ACHN (cell line): ENCODE results near the gene NCKAP5.

Source experiments
- DNase-seq: peaks from one replicate; pipeline ENCODE4 v3.0.0-alpha.2; 2015
- in situ Hi-C: cut with HindIII; loops from 2 replicates; pipeline ENCODE4 v1.10.0; 2017; ENCODE audit warnings: low sequenced_read_pairs, low pct_ligation_motif_present, low pct_unique_long_range_greater_than_20kb

NCKAP5 gene

GRCh38 chr2:132782176-132782783 lies 786.0 kb downstream of the NCKAP5 start:
- in situ Hi-C loops = no loop called here
- no peak for DNase-seq

GRCh38 chr2:132780651-132781050 lies 787.6 kb downstream of the NCKAP5 start:
- in situ Hi-C loops = no loop called here

DNA sequence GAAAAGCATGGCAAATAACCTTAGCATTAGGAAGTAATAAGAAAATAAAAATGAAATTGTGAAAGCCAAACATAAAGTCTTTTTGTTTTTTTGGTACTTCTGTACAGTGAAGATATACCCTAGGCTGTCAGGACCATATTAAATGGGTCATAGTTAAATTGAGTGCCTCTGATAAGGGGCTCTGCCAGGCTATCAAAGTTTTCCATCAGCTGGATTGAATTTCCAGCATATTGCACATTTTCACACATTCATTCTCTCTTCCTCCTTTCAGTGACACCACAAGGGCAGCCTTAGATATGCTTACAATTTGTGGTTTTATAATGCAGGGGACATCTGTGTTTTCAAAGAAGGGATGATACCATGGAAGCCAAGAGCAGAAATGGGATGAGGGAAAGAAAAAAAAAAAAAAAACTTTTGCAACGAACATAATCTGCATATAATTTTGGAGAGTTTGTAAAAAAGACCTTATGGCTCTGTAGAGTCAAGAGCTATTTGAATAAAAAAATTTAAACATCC lies 789.0 kb downstream of the NCKAP5 start:
- DNase-seq = no peak
- in situ Hi-C loops = no loop called here

More at GRCh38 chr2:132780651-132781050, 787.6 kb downstream of the NCKAP5 start:
- DNase-seq = no peak

DNA sequence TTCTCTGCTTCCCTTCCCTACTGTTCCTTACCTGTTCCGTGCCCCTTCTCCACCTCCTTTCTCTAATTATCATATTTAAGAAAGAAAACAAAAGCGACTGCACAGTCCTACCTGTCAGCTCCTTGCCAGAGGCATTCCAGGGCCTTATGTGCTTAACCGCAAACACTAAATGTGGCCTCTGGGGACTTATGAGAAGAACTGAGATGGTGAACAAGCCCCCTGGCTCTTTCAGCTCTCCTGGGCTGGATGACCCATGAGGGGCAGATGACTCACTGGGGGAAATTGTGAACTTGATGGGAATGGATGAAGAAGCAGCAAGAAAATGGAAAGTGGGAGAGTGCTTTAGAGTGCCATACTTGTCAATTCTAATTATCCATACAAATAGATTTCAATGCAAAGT lies 792.0 kb downstream of the NCKAP5 start:
- in situ Hi-C loops = no loop called here
- DNase-seq = no peak

GRCh38 chr2:132774189-132774588 lies 794.1 kb downstream of the NCKAP5 start:
- in situ Hi-C loops = no loop called here
- DNase-seq = peak; percentile 24

- in situ Hi-C loops = no loop called here
- no peak for DNase-seq
Observed at GRCh38 chr2:132773331-132773730, 794.9 kb downstream of the NCKAP5 start.

DNA sequence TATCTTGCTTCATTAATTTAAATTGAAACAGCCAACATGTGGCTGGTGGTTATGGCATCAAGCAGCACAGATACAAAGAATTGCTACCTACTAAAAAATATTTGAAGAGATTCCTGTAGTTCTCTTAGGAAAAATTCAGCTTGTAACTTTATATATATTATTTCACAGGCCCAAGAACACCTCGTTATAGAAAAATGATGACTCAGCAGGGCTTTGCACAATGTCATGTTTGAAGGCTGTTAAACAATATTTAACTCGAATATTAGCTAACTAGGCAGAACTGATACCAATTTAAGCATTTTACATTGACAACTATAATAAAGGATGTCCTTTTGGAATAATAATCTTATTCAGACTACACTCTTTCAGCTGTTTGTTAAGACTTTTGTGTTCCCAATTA lies 795.9 kb downstream of the NCKAP5 start:
- DNase-seq = no peak
- in situ Hi-C loops = no loop called here

GRCh38 chr2:132766573-132766972 lies 801.7 kb downstream of the NCKAP5 start:
- no peak for DNase-seq
- in situ Hi-C loops = no loop called here

GRCh38 chr2:132761437-132761836 lies 806.8 kb downstream of the NCKAP5 start:
- DNase-seq = no peak
- in situ Hi-C loops = no loop called here

DNA sequence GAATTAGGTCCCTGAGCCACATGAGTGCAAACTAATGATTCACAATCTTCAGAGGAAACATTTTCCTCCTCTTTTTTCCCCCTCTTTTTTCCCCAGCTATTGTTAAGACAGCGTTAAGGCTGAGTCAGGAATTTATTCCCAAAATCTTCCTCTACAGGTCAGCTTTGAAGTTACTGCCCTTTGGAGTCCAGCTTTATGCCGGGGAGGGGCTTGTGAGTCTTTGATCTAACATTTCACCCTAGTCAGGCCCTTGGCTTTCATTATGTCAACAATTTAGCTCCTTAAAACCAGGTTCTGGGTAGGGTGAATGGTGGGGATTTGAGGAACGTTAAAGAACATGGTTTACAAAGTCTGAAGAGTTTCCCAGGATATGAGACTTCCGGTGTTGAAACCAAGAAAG lies 807.3 kb downstream of the NCKAP5 start:
- in situ Hi-C loops = no loop called here
- DNase-seq = no peak

DNA sequence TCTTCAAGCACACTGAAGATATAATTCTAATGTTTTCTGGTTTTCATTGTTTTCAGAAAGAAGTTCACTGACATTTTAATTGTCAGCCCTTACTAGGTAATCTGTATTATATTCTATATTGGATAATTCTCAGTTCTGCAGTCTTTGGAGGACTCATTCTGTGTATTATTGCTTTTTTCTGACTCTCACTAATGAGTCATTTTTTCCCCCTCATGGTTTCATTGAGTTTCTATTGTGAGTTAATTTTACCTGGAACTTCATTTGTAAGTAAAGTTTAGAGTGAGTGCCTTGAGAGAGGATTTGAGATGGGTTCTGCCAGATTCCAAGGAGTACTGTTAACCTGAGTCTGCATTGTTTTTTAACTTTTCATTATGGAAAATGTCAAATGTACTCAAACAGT lies 807.9 kb downstream of the NCKAP5 start:
- in situ Hi-C loops = no loop called here
- DNase-seq = no peak

GRCh38 chr2:132758995-132759394 lies 809.3 kb downstream of the NCKAP5 start:
- no peak for DNase-seq
- in situ Hi-C loops = no loop called here

DNA sequence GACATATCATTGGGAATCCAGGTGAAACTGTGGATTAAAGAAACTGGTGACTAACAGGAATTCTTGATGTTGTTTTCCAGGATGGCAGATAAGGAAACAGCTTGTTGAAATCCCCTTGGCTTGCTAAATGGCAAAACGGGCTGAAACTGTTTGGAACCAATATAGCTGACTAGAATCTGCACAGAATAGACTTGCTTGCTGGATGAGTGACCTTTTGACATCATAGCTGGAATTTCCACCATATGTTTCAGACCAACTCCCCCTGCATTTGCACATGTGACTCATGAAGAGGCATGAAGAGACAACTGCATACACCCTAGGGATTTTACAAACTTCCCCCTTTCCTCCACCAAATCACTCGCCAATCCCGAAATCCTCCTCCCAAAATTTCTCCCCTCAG lies 810.6 kb downstream of the NCKAP5 start:
- in situ Hi-C loops = no loop called here

GRCh38 chr2:132757002-132757589 lies 811.2 kb downstream of the NCKAP5 start:
- DNase-seq = peak; percentile 56
- in situ Hi-C loops = no loop called here

More for the DNA sequence above, 810.6 kb downstream of the NCKAP5 start:
- DNase-seq = peak; percentile 22

- DNase-seq = no peak
- in situ Hi-C loops = no loop called here
Observed at GRCh38 chr2:132754867-132755472, 813.3 kb downstream of the NCKAP5 start.

DNA sequence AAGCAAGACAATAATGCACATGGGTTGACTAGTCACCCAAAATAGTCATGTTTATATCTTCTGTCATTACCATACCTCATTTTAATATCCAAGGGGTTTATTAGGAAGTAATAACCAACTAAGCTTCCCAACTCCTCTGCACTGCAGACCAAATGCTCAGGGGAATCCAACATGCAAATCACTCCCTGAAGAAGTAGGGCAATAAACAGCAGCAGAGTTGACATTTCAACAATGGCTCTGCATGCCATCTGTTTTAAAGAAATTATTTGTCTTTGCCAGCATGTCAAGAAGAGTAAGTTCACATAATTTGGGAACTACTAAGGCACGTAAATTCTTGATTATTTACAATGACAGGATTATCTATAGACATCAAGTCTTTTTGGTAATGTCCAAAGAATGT lies 813.9 kb downstream of the NCKAP5 start:
- in situ Hi-C loops = no loop called here
- no peak for DNase-seq

GRCh38 chr2:132752421-132753206 lies 815.6 kb downstream of the NCKAP5 start:
- in situ Hi-C loops = no loop called here

DNA sequence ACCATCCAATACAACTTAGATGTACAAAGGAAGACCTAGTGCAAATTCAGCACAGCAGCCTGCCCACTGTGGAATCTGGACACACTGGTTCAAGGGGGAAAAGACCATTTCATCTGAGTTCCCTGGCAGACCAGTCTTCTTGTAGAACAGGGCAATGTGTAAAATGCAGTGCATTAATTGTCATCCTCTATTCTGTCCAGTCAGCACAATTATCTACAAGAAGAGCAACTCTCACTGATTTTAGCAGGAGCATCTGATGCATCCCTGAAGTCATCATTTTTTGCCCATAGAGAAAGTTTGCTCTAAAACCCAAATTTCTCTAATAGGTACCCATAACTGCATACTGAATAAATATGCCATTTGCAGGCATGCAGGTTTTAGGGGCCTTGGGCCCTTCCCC lies 816.4 kb downstream of the NCKAP5 start:
- in situ Hi-C loops = no loop called here

More at GRCh38 chr2:132752421-132753206, 815.6 kb downstream of the NCKAP5 start:
- DNase-seq = no peak

DNA sequence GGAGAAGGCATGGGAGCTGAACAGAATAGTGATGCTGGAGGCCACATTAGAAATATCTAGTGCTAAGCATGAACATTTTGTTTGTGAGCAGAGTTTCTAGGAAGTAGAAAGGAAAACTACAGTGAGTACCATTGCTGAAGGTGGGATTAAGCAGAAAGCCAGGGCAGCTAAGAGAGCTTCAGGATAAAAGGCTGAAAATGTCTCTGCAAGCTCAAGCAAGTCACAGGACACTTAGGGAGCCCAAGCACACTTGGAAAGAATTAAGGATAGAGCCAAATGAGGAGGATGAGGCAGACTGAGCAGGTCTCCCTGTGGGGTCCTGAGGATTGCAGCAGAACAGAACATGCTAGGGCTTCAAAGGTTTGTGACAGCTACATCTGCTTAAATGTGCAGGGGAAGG lies 817.7 kb downstream of the NCKAP5 start:
- DNase-seq = no peak
- in situ Hi-C loops = no loop called here

More for the DNA sequence above, 816.4 kb downstream of the NCKAP5 start:
- DNase-seq = no peak
